ENCODE results near the gene VDR. TPM values are rescaled to one million over a fixed set of nuclear protein-coding genes. Genes with fewer than 3 reads are reported as not detected.

The VDR gene
- total RNA-seq, 1 donor from 2014 or later, result 0.33 TPM

- no peaks in the 10 kb centered on the region for H3K27me3 ChIP-seq (ENCODE audit: low read depth)
- H3K4me1 ChIP-seq, result peaks cover 70% of the 10 kb centered on the region
- intact Hi-C loops (cut with micrococcal nuclease), result no loop called here
- peak overlapping the region; percentile 27 for H3K4me3 ChIP-seq
- DNase-seq, result peak; percentile 82
- TF ChIP-seq CTCF (IDR thresholded peaks at IDR 0.05; ENCODE audit: borderline replicate concordance), result no peak
- no peaks in the 10 kb centered on the region for H3K36me3 ChIP-seq
- no peaks in the 10 kb centered on the region for H3K9me3 ChIP-seq (replicated peaks)
- H3K27ac ChIP-seq (replicated peaks), result peak overlapping the region; percentile 99
Measured at GRCh38 chr12:47828976-47829482, 75.8 kb downstream of the VDR start.

GRCh38 chr12:47828008-47828975, 76.5 kb downstream of the VDR start:
- Histone ChIP-seq H3K27me3 (ENCODE audit: low read depth) (no peaks in the 10 kb centered on the region), H3K9me3 (replicated peaks) (no peaks in the 10 kb centered on the region), H3K36me3 (no peaks in the 10 kb centered on the region), H3K27ac (replicated peaks) (peak overlapping the region; percentile 99), H3K4me1 (peaks cover 77% of the 10 kb centered on the region), H3K4me3 (peak overlapping the region; percentile 27)
- DNase-seq, result peak; percentile 57
- TF ChIP-seq CTCF (IDR thresholded peaks at IDR 0.05; ENCODE audit: borderline replicate concordance), result no peak
- intact Hi-C loops (cut with micrococcal nuclease), result no loop called here

GRCh38 chr12:47825173-47825639, 79.6 kb downstream of the VDR start:
- H3K4me1 ChIP-seq, result peaks cover 100% of the 10 kb centered on the region
- no peak overlapping the region for H3K4me3 ChIP-seq
- no peaks in the 10 kb centered on the region for H3K36me3 ChIP-seq
- peak overlapping the region; percentile 99 for H3K27ac ChIP-seq (replicated peaks)
- no peak for TF ChIP-seq CTCF (IDR thresholded peaks at IDR 0.05; ENCODE audit: borderline replicate concordance)
- no peaks in the 10 kb centered on the region for H3K27me3 ChIP-seq (ENCODE audit: low read depth)
- no peaks in the 10 kb centered on the region for H3K9me3 ChIP-seq (replicated peaks)
- DNase-seq, result peak; percentile 72
- intact Hi-C loops (cut with micrococcal nuclease), result no loop called here

- H3K36me3 ChIP-seq, result no peaks in the 10 kb centered on the region
- intact Hi-C loops (cut with micrococcal nuclease), result no loop called here
- H3K27me3 ChIP-seq (ENCODE audit: low read depth), result no peaks in the 10 kb centered on the region
- TF ChIP-seq CTCF (IDR thresholded peaks at IDR 0.05; ENCODE audit: borderline replicate concordance), result no peak
- no peak for DNase-seq
- no peak overlapping the region for H3K4me3 ChIP-seq
- peak overlapping the region; percentile 99 for H3K27ac ChIP-seq (replicated peaks)
- H3K9me3 ChIP-seq (replicated peaks), result no peaks in the 10 kb centered on the region
- peaks cover 97% of the 10 kb centered on the region for H3K4me1 ChIP-seq
Measured at GRCh38 chr12:47824635-47825034, 80.2 kb downstream of the VDR start.

- DNase-seq, result no peak
- H3K4me3 ChIP-seq, result no peak overlapping the region
- TF ChIP-seq CTCF (IDR thresholded peaks at IDR 0.05; ENCODE audit: borderline replicate concordance), result no peak
- peaks cover 94% of the 10 kb centered on the region for H3K4me1 ChIP-seq
- no peaks in the 10 kb centered on the region for H3K9me3 ChIP-seq (replicated peaks)
- intact Hi-C loops (cut with micrococcal nuclease), result no loop called here
- H3K27me3 ChIP-seq (ENCODE audit: low read depth), result no peaks in the 10 kb centered on the region
- peak overlapping the region; percentile 99 for H3K27ac ChIP-seq (replicated peaks)
- H3K36me3 ChIP-seq, result no peaks in the 10 kb centered on the region
Measured at GRCh38 chr12:47824198-47824597, 80.6 kb downstream of the VDR start.

Data from left ventricle myocardium inferior (tissue), 1 donor.